Endothelial cell of umbilical vein (primary cell): ENCODE data around the gene TMPRSS12. TPM values are rescaled to one million over a fixed set of nuclear protein-coding genes. Genes with fewer than 3 reads are reported as not detected.
A peak's percentile ranks its signal among the peaks of the same experiment; 100 is the strongest.

ENCODE experiments used
- BruUV-seq: library from RNA; stranded (reverse); fragments of 400-500 nt; replicated peaks from 2 replicates; lab custom pipeline; 2021; lab: Mats Ljungman, UMichigan
- CTCF ChIA-PET: fragments of 300-600, 350-600 bp; sonication (Branson Sonifier 250); formaldehyde crosslinking; loops from one replicate; lab custom pipeline; 2021; ENCODE audit warnings: antibody characterized with exemption, inconsistent platforms; lab: Charles Lee
- POLR2A ChIA-PET: fragments of 300-600, 350-600 bp; sonication (Branson Sonifier 250); formaldehyde crosslinking; loops from one replicate; lab custom pipeline; 2021; ENCODE audit warnings: antibody characterized with exemption, inconsistent platforms; lab: Charles Lee
- DNase-seq: peaks from one replicate; pipeline ENCODE4 v3.0.0-alpha.2; 2011; ENCODE audit warnings: low read depth, low spot score
- FAIRE-seq: peaks from 2 replicates; lab custom pipeline; 2011; peaks lifted over from hg19 to GRCh38; lab: Jason Lieb, UNC
- H2AFZ ChIP-seq: 2 replicates; pipeline ENCODE4 v1.6.0; 2012; ENCODE audit warnings: low read depth, low read length, control low read depth, inconsistent platforms
- H3K27ac ChIP-seq: 2 replicates; pipeline ENCODE4 v1.5.1; 2011; ENCODE audit warnings: low read depth, mild to moderate bottlenecking, control low read depth, low read length, moderate library complexity; ENCODE audit not compliant: insufficient read depth
- H3K27me3 ChIP-seq, 2 experiments: 2 replicates each; pipeline versions ENCODE4 v1.6.0 to v1.6.1; 2011; ENCODE audit warnings: low read length in 2 of 2, mixed read lengths in 1 of 2; ENCODE audit not compliant: control insufficient read depth in 2 of 2, insufficient read depth in 2 of 2
- H3K36me3 ChIP-seq, 2 experiments: 2 replicates in 1 of 2; 3 replicates in 1 of 2; pipeline ENCODE4 v1.5.1; 2011; ENCODE audit warnings: low read length in 2 of 2, mild to moderate bottlenecking in 1 of 2, moderate library complexity in 1 of 2; ENCODE audit not compliant: control insufficient read depth in 2 of 2, insufficient read depth in 2 of 2; ENCODE audit errors: extremely low read depth in 1 of 2
- H3K4me1 ChIP-seq: 3 replicates; pipeline ENCODE4 v1.5.1; 2011; ENCODE audit warnings: mild to moderate bottlenecking, low read length; ENCODE audit not compliant: control insufficient read depth, insufficient read depth; ENCODE audit errors: extremely low read depth
- H3K4me2 ChIP-seq: 2 replicates; pipeline ENCODE4 v1.6.1; 2011; ENCODE audit warnings: low read length, control low read depth, mixed read lengths; ENCODE audit not compliant: insufficient read depth
- H3K4me3 ChIP-seq, 3 experiments: fragments of 200-600 bp in 1 of 3; sonication (generic), shearing (Covaris generic) in 1 of 3; replicated peaks in 1 of 3; 2 replicates each; pipeline ENCODE4 v1.5.1; 2011 to 2016; ENCODE audit warnings: control low read depth in 3 of 3, low read length in 3 of 3, mild to moderate bottlenecking in 2 of 3, inconsistent platforms in 1 of 3, low read depth in 1 of 3, moderate library complexity in 1 of 3; ENCODE audit not compliant: insufficient read depth in 1 of 3
- H3K79me2 ChIP-seq: 2 replicates; pipeline ENCODE4 v1.6.0; 2012; ENCODE audit warnings: low read length, inconsistent platforms; ENCODE audit not compliant: control insufficient read depth, insufficient read depth
- H3K9ac ChIP-seq: replicated peaks from 2 replicates; pipeline ENCODE3; 2011; ENCODE audit warnings: low read length, control low read depth; ENCODE audit not compliant: insufficient read depth; ENCODE audit errors: extremely low read depth
- H3K9me1 ChIP-seq: replicated peaks from 3 replicates; pipeline ENCODE4 v1.6.0; 2011; ENCODE audit warnings: mild to moderate bottlenecking, low read length; ENCODE audit not compliant: control insufficient read depth, insufficient read depth; ENCODE audit errors: extremely low read depth
- H3K9me3 ChIP-seq: replicated peaks from 2 replicates; pipeline ENCODE4 v1.5.1; 2012; ENCODE audit warnings: low read length, inconsistent platforms; ENCODE audit not compliant: control insufficient read depth, insufficient read depth
- H4K20me1 ChIP-seq: replicated peaks from 2 replicates; pipeline ENCODE3; 2011; ENCODE audit warnings: mild to moderate bottlenecking, low read length; ENCODE audit not compliant: control insufficient read depth, insufficient read depth; ENCODE audit errors: extremely low read depth
- CTCF ChIP-seq, 2 donors: IDR thresholded peaks; 1 replicate in 1 of 2; 2 replicates in 1 of 2; pipeline ENCODE4 v1.5.1; 2011; ENCODE audit warnings: low read length in 2 of 2, mild to moderate bottlenecking in 2 of 2, moderate library complexity in 2 of 2, control low read depth in 1 of 2, inconsistent platforms in 1 of 2, low read depth in 1 of 2; ENCODE audit not compliant: insufficient read depth in 1 of 2; ENCODE audit errors: extremely low read depth in 1 of 2
- EZH2 ChIP-seq: IDR thresholded peaks from 2 replicates; pipeline ENCODE4 v1.6.1; 2012; ENCODE audit warnings: borderline replicate concordance, low read depth, mild to moderate bottlenecking, moderate library complexity, low read length, inconsistent platforms; ENCODE audit not compliant: severe bottlenecking
- FOS ChIP-seq: IDR thresholded peaks from 2 replicates; pipeline ENCODE4 v1.6.1; 2011; ENCODE audit warnings: mild to moderate bottlenecking, low read length, moderate library complexity, borderline replicate concordance; ENCODE audit not compliant: insufficient read depth
- GATA2 ChIP-seq: IDR thresholded peaks from 2 replicates; pipeline ENCODE4 v1.7.0; 2011; ENCODE audit warnings: low read depth, mild to moderate bottlenecking, moderate library complexity, mixed read lengths, low read length; ENCODE audit not compliant: insufficient read length, insufficient read depth
- JUN ChIP-seq: IDR thresholded peaks from 2 replicates; pipeline ENCODE4 v1.6.1; 2011; ENCODE audit warnings: borderline replicate concordance, low read depth; ENCODE audit not compliant: insufficient read length, insufficient read depth
- MAX ChIP-seq: IDR thresholded peaks from 2 replicates; pipeline ENCODE4 v1.6.1; 2011; ENCODE audit not compliant: insufficient read depth, insufficient read length
- MYC ChIP-seq: IDR thresholded peaks from one replicate; pipeline ENCODE4 v1.6.1; 2011; ENCODE audit warnings: mild to moderate bottlenecking, low read depth, low read length
- POLR2A ChIP-seq: IDR thresholded peaks from 2 replicates; pipeline ENCODE4 v1.6.1; 2012; ENCODE audit warnings: low read depth, mild to moderate bottlenecking, control low read depth, low read length
- POLR2AphosphoS5 ChIP-seq: IDR thresholded peaks from 2 replicates; pipeline ENCODE4 v1.6.1; 2012; ENCODE audit warnings: low read depth, mild to moderate bottlenecking, control low read depth, low read length, moderate library complexity; ENCODE audit not compliant: insufficient read depth
- dilution Hi-C: fragments of 300-500 bp; cut with MboI; formaldehyde crosslinking; loops from one replicate; pipeline ENCODE4 v1.15.0; 2019; ENCODE audit warnings: low sequenced_read_pairs; ENCODE audit not compliant: extremely low pct_ligation_motif_present
- intact Hi-C: fragments of 100-400 bp; cut with micrococcal nuclease; formaldehyde crosslinking; loops from one replicate; pipeline ENCODE4 v1.10.0; 2022
- polyA plus RNA-seq, 4 experiments: library from polyadenylated mRNA; depleted of rRNA in 3 of 4; stranded (reverse) in 3 of 4; unstranded in 1 of 4; fragments of >200 nt; gene quantifications; 2 replicates each; pipeline versions ENCODE4 v1.2.1 to v1.2.3, GENCODE V29; 2011 to 2012; ENCODE audit warnings: missing spikeins in 1 of 4
- total RNA-seq: library from RNA; stranded (reverse); gene quantifications from 2 replicates; pipeline ENCODE4 v1.2.3, GENCODE V29; 2021

Gene TMPRSS12
- total and polyA plus RNA-seq, 2 donors (not counting 3 experiments of a cell fraction or from before 2014, with no cell fraction given) = not detected

GRCh38 chr12:50925342-50925651, 82.6 kb downstream of the TMPRSS12 start:
- Histone ChIP-seq H3K9ac (no peak overlapping the region), H4K20me1 (no peaks in the 10 kb centered on the region), H3K4me2 (peak overlapping the region; percentile 94), H3K79me2 (no peaks in the 10 kb centered on the region), H3K27me3 (no peaks in the 10 kb centered on the region), H3K4me1 (peaks cover 24% of the 10 kb centered on the region), H3K9me3 (no peaks in the 10 kb centered on the region), H3K4me3 (peak overlapping the region; percentile 48 to 66 (median 55)), H3K27ac (no peak overlapping the region), H3K36me3 (no peaks in the 10 kb centered on the region), H2AFZ (peak overlapping the region; percentile 87), H3K9me1 (no peaks in the 10 kb centered on the region)
- FAIRE-seq = no peak
- intact Hi-C loops = loop anchor here (2.0 to 5.0 kb wide), 2 partner anchors 62 to 102 kb away; partner anchors contain the start of gene SLC11A2
- CTCF ChIA-PET = interaction anchor here (0.9 to 3.6 kb wide), 6 partner anchors 60 to 416 kb away, joined by 3 to 21 read pairs (median 7); no protein-coding TSS in a partner anchor
- dilution Hi-C loops = no loop called here
- POLR2A ChIA-PET = interaction anchor here (0.6 to 1.0 kb wide), 2 partner anchors 9 to 840 kb away, joined by 3 to 4 read pairs; partner anchors contain the start of gene SMARCD1
- TF ChIP-seq JUN = no peak
- no peak for TF ChIP-seq POLR2AphosphoS5
- TF ChIP-seq MYC = no peak
- TF ChIP-seq POLR2A = no peak
- no TSS peak for BruUV-seq
- DNase-seq = no peak

- BruUV-seq = no TSS peak
- Histone ChIP-seq H2AFZ (no peak overlapping the region), H3K79me2 (no peaks in the 10 kb centered on the region), H3K27me3 (no peaks in the 10 kb centered on the region), H3K9ac (no peak overlapping the region), H3K4me2 (peak overlapping the region; percentile 94), H4K20me1 (no peaks in the 10 kb centered on the region), H3K27ac (no peak overlapping the region), H3K36me3 (peaks cover 0 to 3% of the 10 kb centered on the region in 2 experiments), H3K9me3 (no peaks in the 10 kb centered on the region), H3K4me1 (peaks cover 24% of the 10 kb centered on the region), H3K9me1 (no peaks in the 10 kb centered on the region), H3K4me3 (peak overlapping the region in 2 of 3 experiments; percentile 31 to 48)
- intact Hi-C loops = loop anchor here (2.0 to 5.0 kb wide), 2 partner anchors 61 to 101 kb away; partner anchors contain the start of gene SLC11A2
- dilution Hi-C loops = no loop called here
- ChIA-PET CTCF (interaction anchor here (0.6 to 3.6 kb wide), 6 partner anchors 10 to 249 kb away, joined by 3 to 21 read pairs (median 7); no protein-coding TSS in a partner anchor), POLR2A (no interaction called here)
- TF ChIP-seq EZH2 = no peak
- no peak for TF ChIP-seq JUN
- no peak for TF ChIP-seq MYC
- no peak for TF ChIP-seq MAX
- no peak for TF ChIP-seq GATA2
- TF ChIP-seq POLR2A = no peak
- TF ChIP-seq POLR2AphosphoS5 = no peak
- TF ChIP-seq FOS = no peak
- TF ChIP-seq CTCF (IDR thresholded peaks at IDR 0.05; ENCODE audit: extremely low read depth in 1 of 2, insufficient read depth in 1 of 2, low read depth in 1 of 2, low read length in 2 of 2) = no peak
- no peak for DNase-seq
- FAIRE-seq = no peak
Observed at GRCh38 chr12:50925920-50926319, 83.2 kb downstream of the TMPRSS12 start.
